COR-L47 (cell line): Measurements from ENCODE around the gene PRELID1.
A peak's percentile ranks its signal among the peaks of the same experiment; 100 is the strongest.
"Not testable (repeated sequence)": the region's sequence is repeated elsewhere in the genome, so short reads cannot be mapped to it uniquely, and the experiment has no call there.

ENCODE experiments used
- DNase-seq: peaks from one replicate; lab custom pipeline; 2025; lab: John Stamatoyannopoulos, UW

Gene PRELID1

GRCh38 chr5:177335701-177336065 lies 32.1 kb downstream of the PRELID1 start:
- no peak for DNase-seq

- DNase-seq: no peak
These were observed 32.5 kb downstream of the PRELID1 start for GRCh38 chr5:177336112-177336511.

GRCh38 chr5:177336603-177337494 lies 33.2 kb downstream of the PRELID1 start:
- DNase-seq: no peak

- no peak for DNase-seq
These were observed 34.9 kb downstream of the PRELID1 start for GRCh38 chr5:177338251-177339106.

GRCh38 chr5:177339107-177339638 lies 35.6 kb downstream of the PRELID1 start:
- no peak for DNase-seq

GRCh38 chr5:177343000-177343399 lies 39.4 kb downstream of the PRELID1 start:
- not testable (repeated sequence) for DNase-seq

- no peak for DNase-seq
These were observed 40.2 kb downstream of the PRELID1 start for GRCh38 chr5:177343777-177344176.

GRCh38 chr5:177344891-177345290 lies 41.3 kb downstream of the PRELID1 start:
- DNase-seq: no peak

- DNase-seq: no peak
These were observed 43.2 kb downstream of the PRELID1 start for GRCh38 chr5:177346820-177347219.

GRCh38 chr5:177347699-177348098 lies 44.1 kb downstream of the PRELID1 start:
- no peak for DNase-seq

- no peak for DNase-seq
These were observed 45.7 kb downstream of the PRELID1 start for GRCh38 chr5:177349362-177349647.

- DNase-seq: no peak
These were observed 46.2 kb downstream of the PRELID1 start for GRCh38 chr5:177349762-177350161.

GRCh38 chr5:177350776-177351391 lies 47.3 kb downstream of the PRELID1 start:
- no peak for DNase-seq

- peak; percentile 90 for DNase-seq
These were observed 48.1 kb downstream of the PRELID1 start, which contains the start of gene LMAN2 for GRCh38 chr5:177351392-177352329. LMAN2 (minus strand) TSS chr5:177351668; CDS start chr5:177351647, 21 bp downstream.

GRCh38 chr5:177353093-177353492 lies 49.5 kb downstream of the PRELID1 start:
- no peak for DNase-seq

GRCh38 chr5:177354256-177354655 lies 50.7 kb downstream of the PRELID1 start:
- DNase-seq: no peak

GRCh38 chr5:177354711-177355110 lies 51.1 kb downstream of the PRELID1 start:
- no peak for DNase-seq

- no peak for DNase-seq
These were observed 51.7 kb downstream of the PRELID1 start for GRCh38 chr5:177355162-177355867.

- DNase-seq: no peak
These were observed 52.2 kb downstream of the PRELID1 start for GRCh38 chr5:177355868-177356168.
